H1 (cell line): ENCODE measurements around the gene ZNF765.
"Not testable (repeated sequence)": the region's sequence is repeated elsewhere in the genome, so short reads cannot be mapped to it uniquely, and the experiment has no call there.

Experiments
- CBX8 ChIP-seq: fragments of 300-800, 300-1000 bp; sonication (generic); IDR thresholded peaks from 2 replicates; pipeline ENCODE4 v1.7.1; 2016; ENCODE audit warnings: low read depth, low read length, borderline replicate concordance
- EP300 ChIP-seq, 2 experiments: IDR thresholded peaks; 1 replicate in 1 of 2; 2 replicates in 1 of 2; pipeline ENCODE4 v1.6.1; 2011 to 2012; ENCODE audit warnings: low read depth in 2 of 2, low read length in 2 of 2, mild to moderate bottlenecking in 2 of 2, borderline replicate concordance in 1 of 2, inconsistent platforms in 1 of 2, moderate library complexity in 1 of 2
- ZNF274 ChIP-seq: IDR thresholded peaks from 2 replicates; pipeline ENCODE4 v1.7.0; 2012; ENCODE audit warnings: low read length, borderline replicate concordance; ENCODE audit errors: extremely low read depth
- TF ChIP-seq, protein P1 (sequence below), 3 experiments: IDR thresholded peaks; 1 replicate in 2 of 3; 2 replicates in 1 of 3; pipeline versions ENCODE4 v1.5.1 to v1.6.1; 2011; ENCODE audit warnings: low read length in 3 of 3, mild to moderate bottlenecking in 3 of 3, inconsistent platforms in 2 of 3, low read depth in 1 of 3, moderate library complexity in 1 of 3; ENCODE audit not compliant: insufficient read depth in 1 of 3; ENCODE audit errors: control extremely low read depth in 1 of 3
- TF ChIP-seq, protein P2 (sequence below): IDR thresholded peaks from 2 replicates; pipeline ENCODE4 v1.6.1; 2012; ENCODE audit warnings: low read length, inconsistent platforms
- TF ChIP-seq, protein P3 (sequence below): IDR thresholded peaks from 2 replicates; pipeline ENCODE4 v1.6.1; 2012; ENCODE audit warnings: inconsistent platforms

DNA sequence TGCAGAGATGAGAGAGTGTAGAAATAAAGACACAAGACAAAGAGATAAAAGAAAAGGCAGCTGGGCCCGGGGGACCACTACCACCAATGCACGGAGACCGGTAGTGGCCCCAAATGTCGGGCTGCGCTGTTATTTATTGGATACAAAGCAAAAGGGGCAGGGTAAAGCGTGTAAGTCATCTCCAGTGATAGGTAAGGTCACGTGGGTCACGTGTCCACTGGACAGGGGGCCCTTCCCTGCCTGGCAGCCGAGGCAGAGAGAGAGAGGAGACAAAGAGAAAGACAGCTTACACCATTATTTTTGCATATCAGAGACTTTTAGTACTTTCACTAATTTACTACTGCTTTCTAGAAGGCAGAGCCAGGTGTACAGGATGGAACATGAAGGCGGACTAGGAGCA lies 34.9 kb upstream of the ZNF765 start:
- TF ChIP-seq ZNF274; CBX8; EP300 (IDR thresholded peaks at IDR 0.05; ENCODE audit: borderline replicate concordance in 1 of 2, low read depth in 2 of 2, low read length in 2 of 2): not testable (repeated sequence)
- TF ChIP-seq, protein P1, sequence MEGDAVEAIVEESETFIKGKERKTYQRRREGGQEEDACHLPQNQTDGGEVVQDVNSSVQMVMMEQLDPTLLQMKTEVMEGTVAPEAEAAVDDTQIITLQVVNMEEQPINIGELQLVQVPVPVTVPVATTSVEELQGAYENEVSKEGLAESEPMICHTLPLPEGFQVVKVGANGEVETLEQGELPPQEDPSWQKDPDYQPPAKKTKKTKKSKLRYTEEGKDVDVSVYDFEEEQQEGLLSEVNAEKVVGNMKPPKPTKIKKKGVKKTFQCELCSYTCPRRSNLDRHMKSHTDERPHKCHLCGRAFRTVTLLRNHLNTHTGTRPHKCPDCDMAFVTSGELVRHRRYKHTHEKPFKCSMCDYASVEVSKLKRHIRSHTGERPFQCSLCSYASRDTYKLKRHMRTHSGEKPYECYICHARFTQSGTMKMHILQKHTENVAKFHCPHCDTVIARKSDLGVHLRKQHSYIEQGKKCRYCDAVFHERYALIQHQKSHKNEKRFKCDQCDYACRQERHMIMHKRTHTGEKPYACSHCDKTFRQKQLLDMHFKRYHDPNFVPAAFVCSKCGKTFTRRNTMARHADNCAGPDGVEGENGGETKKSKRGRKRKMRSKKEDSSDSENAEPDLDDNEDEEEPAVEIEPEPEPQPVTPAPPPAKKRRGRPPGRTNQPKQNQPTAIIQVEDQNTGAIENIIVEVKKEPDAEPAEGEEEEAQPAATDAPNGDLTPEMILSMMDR (IDR thresholded peaks at IDR 0.05; ENCODE audit: control extremely low read depth in 1 of 3, insufficient read depth in 1 of 3, low read depth in 1 of 3, low read length in 3 of 3), result not testable (repeated sequence)
- TF ChIP-seq, protein P2, sequence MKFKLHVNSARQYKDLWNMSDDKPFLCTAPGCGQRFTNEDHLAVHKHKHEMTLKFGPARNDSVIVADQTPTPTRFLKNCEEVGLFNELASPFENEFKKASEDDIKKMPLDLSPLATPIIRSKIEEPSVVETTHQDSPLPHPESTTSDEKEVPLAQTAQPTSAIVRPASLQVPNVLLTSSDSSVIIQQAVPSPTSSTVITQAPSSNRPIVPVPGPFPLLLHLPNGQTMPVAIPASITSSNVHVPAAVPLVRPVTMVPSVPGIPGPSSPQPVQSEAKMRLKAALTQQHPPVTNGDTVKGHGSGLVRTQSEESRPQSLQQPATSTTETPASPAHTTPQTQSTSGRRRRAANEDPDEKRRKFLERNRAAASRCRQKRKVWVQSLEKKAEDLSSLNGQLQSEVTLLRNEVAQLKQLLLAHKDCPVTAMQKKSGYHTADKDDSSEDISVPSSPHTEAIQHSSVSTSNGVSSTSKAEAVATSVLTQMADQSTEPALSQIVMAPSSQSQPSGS, result not testable (repeated sequence)
- TF ChIP-seq, protein P3, sequence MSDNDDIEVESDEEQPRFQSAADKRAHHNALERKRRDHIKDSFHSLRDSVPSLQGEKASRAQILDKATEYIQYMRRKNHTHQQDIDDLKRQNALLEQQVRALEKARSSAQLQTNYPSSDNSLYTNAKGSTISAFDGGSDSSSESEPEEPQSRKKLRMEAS, result not testable (repeated sequence)
